PC-3 (cell line): ENCODE data around the gene PRRT1B.

Experiments used
- EZH2 ChIP-seq: fragments of 300-600 bp; sonication (generic); IDR thresholded peaks from one replicate; pipeline ENCODE4 v1.6.1; 2017; ENCODE audit warnings: antibody characterized with exemption, mild to moderate bottlenecking, low read length; ENCODE audit not compliant: unreplicated experiment
- EZH2phosphoT487 ChIP-seq: fragments of 300-600 bp; sonication (generic); IDR thresholded peaks from 2 replicates; pipeline ENCODE4 v1.6.1; 2018; ENCODE audit warnings: mild to moderate bottlenecking, antibody characterized with exemption, low read length, borderline replicate concordance
- TF ChIP-seq, protein P1 (sequence below): fragments of 300-600 bp; sonication (generic); conservative IDR thresholded peaks from 2 replicates; pipeline ENCODE4 v1.5.1; 2017; ENCODE audit warnings: antibody characterized with exemption, low read depth, mild to moderate bottlenecking, low read length

- TF ChIP-seq, protein P1, sequence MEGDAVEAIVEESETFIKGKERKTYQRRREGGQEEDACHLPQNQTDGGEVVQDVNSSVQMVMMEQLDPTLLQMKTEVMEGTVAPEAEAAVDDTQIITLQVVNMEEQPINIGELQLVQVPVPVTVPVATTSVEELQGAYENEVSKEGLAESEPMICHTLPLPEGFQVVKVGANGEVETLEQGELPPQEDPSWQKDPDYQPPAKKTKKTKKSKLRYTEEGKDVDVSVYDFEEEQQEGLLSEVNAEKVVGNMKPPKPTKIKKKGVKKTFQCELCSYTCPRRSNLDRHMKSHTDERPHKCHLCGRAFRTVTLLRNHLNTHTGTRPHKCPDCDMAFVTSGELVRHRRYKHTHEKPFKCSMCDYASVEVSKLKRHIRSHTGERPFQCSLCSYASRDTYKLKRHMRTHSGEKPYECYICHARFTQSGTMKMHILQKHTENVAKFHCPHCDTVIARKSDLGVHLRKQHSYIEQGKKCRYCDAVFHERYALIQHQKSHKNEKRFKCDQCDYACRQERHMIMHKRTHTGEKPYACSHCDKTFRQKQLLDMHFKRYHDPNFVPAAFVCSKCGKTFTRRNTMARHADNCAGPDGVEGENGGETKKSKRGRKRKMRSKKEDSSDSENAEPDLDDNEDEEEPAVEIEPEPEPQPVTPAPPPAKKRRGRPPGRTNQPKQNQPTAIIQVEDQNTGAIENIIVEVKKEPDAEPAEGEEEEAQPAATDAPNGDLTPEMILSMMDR, result no peak
- no peak for TF ChIP-seq EZH2
- TF ChIP-seq EZH2phosphoT487, result no peak
Measured at GRCh38 chr9:131530920-131531832, 14.1 kb upstream of the PRRT1B start, which contains the start of gene UCK1.
